ENCODE measurements around the gene PRR7.

PRR7 gene

GRCh38 chr5:177465044-177465443 is 18.4 kb downstream of the PRR7 start:
- no peaks in the 10 kb centered on the region for H3K9me2 ChIP-seq (replicated peaks; ENCODE audit: control insufficient read depth, low read length)
- H3K9me3 ChIP-seq (ENCODE audit: control insufficient read depth, insufficient read depth, low read length), result no peaks in the 10 kb centered on the region
- TF ChIP-seq EZH2phosphoT487 (IDR thresholded peaks at IDR 0.05; ENCODE audit: borderline replicate concordance, low read length), result no peak
- no peak for TF ChIP-seq CTCF (IDR thresholded peaks at IDR 0.05; ENCODE audit: low read depth, low read length, poor library complexity, severe bottlenecking)
- no peaks in the 10 kb centered on the region for H3F3A ChIP-seq (ENCODE audit: control insufficient read depth, insufficient read depth)
- H3K4me2 ChIP-seq (ENCODE audit: low read length), result no peak overlapping the region
- peaks cover 11% of the 10 kb centered on the region for H3K4me1 ChIP-seq (ENCODE audit: control insufficient read depth, low read length)
- H4K20me1 ChIP-seq (ENCODE audit: control insufficient read depth, insufficient read depth, low read depth, low read length), result no peaks in the 10 kb centered on the region; the same call in 1 of the 2 replicates
- H3K4me3 ChIP-seq (ENCODE audit: low read length), result no peak overlapping the region
- peaks cover 9% of the 10 kb centered on the region for H3K79me2 ChIP-seq (ENCODE audit: control insufficient read depth, low read length)
- H3K27me3 ChIP-seq (ENCODE audit: control insufficient read depth, low read length), result no peaks in the 10 kb centered on the region
- no peak overlapping the region for H3K27ac ChIP-seq (ENCODE audit: low read depth, low read length)
- H3K36me3 ChIP-seq (ENCODE audit: control insufficient read depth, low read length), result peaks cover 29% of the 10 kb centered on the region

GRCh38 chr5:177466861-177467260 is 20.2 kb downstream of the PRR7 start:
- H3K4me2 ChIP-seq (ENCODE audit: low read length), result no peak overlapping the region
- no peak overlapping the region for H3K27ac ChIP-seq (ENCODE audit: low read depth, low read length)
- H3F3A ChIP-seq (ENCODE audit: control insufficient read depth, insufficient read depth), result no peaks in the 10 kb centered on the region
- no peaks in the 10 kb centered on the region for H3K9me3 ChIP-seq (ENCODE audit: control insufficient read depth, insufficient read depth, low read length)
- peaks cover 21% of the 10 kb centered on the region for H3K4me1 ChIP-seq (ENCODE audit: control insufficient read depth, low read length)
- peaks cover 42% of the 10 kb centered on the region for H3K36me3 ChIP-seq (ENCODE audit: control insufficient read depth, low read length)
- no peaks in the 10 kb centered on the region for H3K9me2 ChIP-seq (replicated peaks; ENCODE audit: control insufficient read depth, low read length)
- H3K79me2 ChIP-seq (ENCODE audit: control insufficient read depth, low read length), result peaks cover 27% of the 10 kb centered on the region
- TF ChIP-seq EZH2phosphoT487 (IDR thresholded peaks at IDR 0.05; ENCODE audit: borderline replicate concordance, low read length) (no peak), CTCF (IDR thresholded peaks at IDR 0.05; ENCODE audit: low read depth, low read length, poor library complexity, severe bottlenecking) (no peak)
- no peak overlapping the region for H3K4me3 ChIP-seq (ENCODE audit: low read length)
- H3K27me3 ChIP-seq (ENCODE audit: control insufficient read depth, low read length), result no peaks in the 10 kb centered on the region
- H4K20me1 ChIP-seq (ENCODE audit: control insufficient read depth, insufficient read depth, low read depth, low read length), result peaks cover 8% of the 10 kb centered on the region; the same call in 1 of the 2 replicates

- Histone ChIP-seq H3K27me3 (ENCODE audit: control insufficient read depth, low read length) (no peaks in the 10 kb centered on the region), H3K27ac (ENCODE audit: low read depth, low read length) (no peak overlapping the region), H3K4me2 (ENCODE audit: low read length) (no peak overlapping the region), H3K79me2 (ENCODE audit: control insufficient read depth, low read length) (peaks cover 33% of the 10 kb centered on the region), H3K4me3 (ENCODE audit: low read length) (no peak overlapping the region), H3F3A (ENCODE audit: control insufficient read depth, insufficient read depth) (no peaks in the 10 kb centered on the region), H3K9me2 (replicated peaks; ENCODE audit: control insufficient read depth, low read length) (no peaks in the 10 kb centered on the region), H3K36me3 (ENCODE audit: control insufficient read depth, low read length) (peaks cover 46% of the 10 kb centered on the region), H3K4me1 (ENCODE audit: control insufficient read depth, low read length) (peaks cover 21% of the 10 kb centered on the region), H4K20me1 (ENCODE audit: control insufficient read depth, insufficient read depth, low read depth, low read length) (peaks cover 13% of the 10 kb centered on the region; the same call in 1 of the 2 replicates), H3K9me3 (ENCODE audit: control insufficient read depth, insufficient read depth, low read length) (no peaks in the 10 kb centered on the region)
- TF ChIP-seq CTCF (IDR thresholded peaks at IDR 0.05; ENCODE audit: low read depth, low read length, poor library complexity, severe bottlenecking) (no peak), EZH2phosphoT487 (IDR thresholded peaks at IDR 0.05; ENCODE audit: borderline replicate concordance, low read length) (no peak)
Measured at GRCh38 chr5:177467436-177467835, 20.8 kb downstream of the PRR7 start.

Data from DOHH2 (cell line).